RWPE2 (cell line): ENCODE results near the gene SYCP2.
A peak's percentile ranks its signal among the peaks of the same experiment; 100 is the strongest.

Experiments used
- ATAC-seq: fragments of 200-7000 bp; cut with Tn5 transposase; 3 replicates; pipeline ENCODE4 v1.9.1; 2021; ENCODE audit warnings: low read depth
- DNase-seq: peaks from one replicate; pipeline ENCODE4 v3.0.0-alpha.2; 2020; ENCODE audit warnings: low spot score
- H3K27ac ChIP-seq: fragments of 450-650 bp; 2 replicates; pipeline ENCODE4 v1.5.1; 2017; ENCODE audit warnings: mild to moderate bottlenecking; ENCODE audit not compliant: poor library complexity, severe bottlenecking
- H3K27me3 ChIP-seq: fragments of 250-450 bp; sonication (Bioruptor Pico); 2 replicates; pipeline ENCODE4 v1.5.1; 2021; ENCODE audit warnings: mild to moderate bottlenecking, moderate library complexity; ENCODE audit not compliant: insufficient read depth, poor library complexity, severe bottlenecking
- H3K36me3 ChIP-seq: fragments of 250-450 bp; sonication (Bioruptor Pico); 2 replicates; pipeline ENCODE4 v1.5.1; 2020; ENCODE audit warnings: low read depth, mild to moderate bottlenecking, moderate library complexity
- H3K4me1 ChIP-seq: fragments of 250-450 bp; sonication (Bioruptor Pico); 2 replicates; pipeline ENCODE4 v1.5.1; 2021; ENCODE audit warnings: mild to moderate bottlenecking, moderate library complexity; ENCODE audit not compliant: insufficient read depth, poor library complexity, severe bottlenecking
- H3K4me3 ChIP-seq: fragments of 250-450 bp; sonication (Bioruptor Pico); 2 replicates; pipeline ENCODE4 v1.5.1; 2021; ENCODE audit warnings: mild to moderate bottlenecking, moderate library complexity; ENCODE audit not compliant: severe bottlenecking
- H3K9me3 ChIP-seq: fragments of 250-450 bp; sonication (Bioruptor Pico); 2 replicates; pipeline ENCODE4 v1.5.1; 2021; ENCODE audit warnings: mild to moderate bottlenecking, moderate library complexity; ENCODE audit not compliant: severe bottlenecking
- CTCF ChIP-seq: fragments of 450-650 bp; IDR thresholded peaks from one replicate; pipeline ENCODE4 v1.5.1; 2017; ENCODE audit warnings: mild to moderate bottlenecking, moderate library complexity; ENCODE audit not compliant: poor library complexity, severe bottlenecking

Gene SYCP2

GRCh38 chr20:59933849-59934585, 580 bp upstream of the SYCP2 start:
- TF ChIP-seq CTCF: peak; percentile 100
- peak overlapping the region; percentile 24 for H3K27ac ChIP-seq
- peak; percentile 89 for DNase-seq

GRCh38 chr20:59932616-59933295, 681 bp downstream of the SYCP2 start:
- no peak for TF ChIP-seq CTCF
- ATAC-seq (no peak), DNase-seq (peak; percentile 86)
- Histone ChIP-seq H3K36me3 (no peaks in the 10 kb centered on the region; the same call in 1 of the 2 replicates), H3K27me3 (no peaks in the 10 kb centered on the region), H3K9me3 (no peaks in the 10 kb centered on the region), H3K27ac (no peak overlapping the region), H3K4me3 (peak overlapping the region; percentile 59), H3K4me1 (peaks cover 16% of the 10 kb centered on the region)

More at GRCh38 chr20:59933849-59934585, 580 bp upstream of the SYCP2 start:
- ATAC-seq: peak; percentile 86
- no peaks in the 10 kb centered on the region for H3K27me3 ChIP-seq
- H3K9me3 ChIP-seq: no peaks in the 10 kb centered on the region
- H3K4me3 ChIP-seq: peak overlapping the region; percentile 59
- H3K4me1 ChIP-seq: peaks cover 29% of the 10 kb centered on the region
- no peaks in the 10 kb centered on the region; the same call in 1 of the 2 replicates for H3K36me3 ChIP-seq

- Histone ChIP-seq H3K4me3 (no peak overlapping the region), H3K9me3 (no peaks in the 10 kb centered on the region), H3K27me3 (no peaks in the 10 kb centered on the region), H3K36me3 (no peaks in the 10 kb centered on the region), H3K4me1 (peaks cover 10% of the 10 kb centered on the region), H3K27ac (no peak overlapping the region)
- TF ChIP-seq CTCF: no peak
- ATAC-seq: no peak
- DNase-seq: no peak
These were observed 1.7 kb downstream of the SYCP2 start for GRCh38 chr20:59931511-59932312.

GRCh38 chr20:59925899-59926298, 7.5 kb downstream of the SYCP2 start:
- ATAC-seq: peak; percentile 93
- no peak for DNase-seq
- peak overlapping the region; percentile 16 for H3K27ac ChIP-seq

More at GRCh38 chr20:59925899-59926298, 7.5 kb downstream of the SYCP2 start:
- Histone ChIP-seq H3K4me3 (no peak overlapping the region), H3K4me1 (peaks cover 13% of the 10 kb centered on the region), H3K36me3 (no peaks in the 10 kb centered on the region; the same call in none of the 2 replicates), H3K9me3 (no peaks in the 10 kb centered on the region), H3K27me3 (no peaks in the 10 kb centered on the region)
- TF ChIP-seq CTCF: no peak
